Caco-2 (cell line): ENCODE measurements around the gene TLK1. TPM values are rescaled to one million over a fixed set of nuclear protein-coding genes. Genes with fewer than 3 reads are reported as not detected.

Experiments used
- BruUV-seq: library from RNA; stranded (reverse); fragments of 400-500 nt; replicated peaks from 2 replicates; lab custom pipeline; 2021; lab: Mats Ljungman, UMichigan
- CTCF ChIA-PET: fragments of 300-600 bp; sonication (Branson Sonifier 250); formaldehyde crosslinking; loops from one replicate; lab custom pipeline; 2022; ENCODE audit warnings: antibody characterized with exemption; lab: Charles Lee
- POLR2A ChIA-PET: fragments of 300-600 bp; sonication (Branson Sonifier 250); formaldehyde crosslinking; loops from one replicate; lab custom pipeline; 2022; ENCODE audit warnings: antibody characterized with exemption; lab: Charles Lee
- DNase-seq, 2 experiments: peaks; one replicate each; pipeline versions ENCODE4 v3.0.0 to v3.0.0-alpha.2; 2020 to 2022
- H3K27me3 ChIP-seq: replicated peaks from 2 replicates; pipeline ENCODE4 v1.6.0; 2011; ENCODE audit warnings: low read length; ENCODE audit not compliant: control insufficient read depth, insufficient read depth
- H3K36me3 ChIP-seq: 2 replicates; pipeline ENCODE4 v1.5.1; 2011; ENCODE audit warnings: low read length; ENCODE audit not compliant: control insufficient read depth, insufficient read depth
- H3K4me1 ChIP-seq: fragments of 250-450 bp; sonication (Bioruptor Pico); 2 replicates; pipeline ENCODE4 v1.5.1; 2020; ENCODE audit warnings: mild to moderate bottlenecking
- H3K4me3 ChIP-seq: 2 replicates; pipeline ENCODE4 v1.5.1; 2011; ENCODE audit warnings: low read depth, mild to moderate bottlenecking, control low read depth, low read length
- H3K9me3 ChIP-seq: fragments of 250-450 bp; sonication (Bioruptor Pico); 2 replicates; pipeline ENCODE4 v1.5.1; 2020; ENCODE audit warnings: mild to moderate bottlenecking, moderate library complexity
- H3K27ac Mint-ChIP-seq: one replicate; pipeline ENCODE4 v1.8.0; 2022; ENCODE audit warnings: mixed read lengths; ENCODE audit not compliant: unreplicated experiment
- H3K27me3 Mint-ChIP-seq: one replicate; pipeline ENCODE4 v1.8.0; 2022; ENCODE audit warnings: mixed read lengths; ENCODE audit not compliant: insufficient read depth, unreplicated experiment
- H3K36me3 Mint-ChIP-seq: one replicate; pipeline ENCODE4 v1.8.0; 2022; ENCODE audit warnings: mild to moderate bottlenecking, mixed read lengths; ENCODE audit not compliant: insufficient read depth, unreplicated experiment
- H3K4me1 Mint-ChIP-seq: one replicate; pipeline ENCODE4 v1.8.0; 2022; ENCODE audit warnings: low read depth, mixed read lengths; ENCODE audit not compliant: unreplicated experiment
- H3K4me3 Mint-ChIP-seq: one replicate; pipeline ENCODE4 v1.8.0; 2022; ENCODE audit warnings: mild to moderate bottlenecking, moderate library complexity, mixed read lengths; ENCODE audit not compliant: unreplicated experiment
- H3K9me3 Mint-ChIP-seq: one replicate; pipeline ENCODE4 v1.8.0; 2022; ENCODE audit warnings: mixed read lengths; ENCODE audit not compliant: unreplicated experiment
- intact Hi-C: fragments of 100-400 bp; cut with micrococcal nuclease; formaldehyde crosslinking; loops from one replicate; pipeline ENCODE4 v1.10.0; 2022; ENCODE audit not compliant: unreplicated experiment
- total RNA-seq: library from RNA; stranded (reverse); gene quantifications from 2 replicates; pipeline ENCODE4 v1.2.3, GENCODE V29; 2022
- TF ChIP-seq, protein P1 (sequence below), 2 experiments: fragments of 200-600 bp in 1 of 2; IDR thresholded peaks; 1 replicate in 1 of 2; 2 replicates in 1 of 2; pipeline versions ENCODE4 v1.5.1 to v1.8.0; 2011 to 2022; ENCODE audit warnings: antibody characterized with exemption in 1 of 2, control low read depth in 1 of 2, inconsistent platforms in 1 of 2, low read depth in 1 of 2, low read length in 1 of 2, mild to moderate bottlenecking in 1 of 2, moderate library complexity in 1 of 2; ENCODE audit not compliant: insufficient read depth in 1 of 2, severe bottlenecking in 1 of 2, unreplicated experiment in 1 of 2

The TLK1 gene
- total RNA-seq, 1 experiment from 2014 or later, result 85.1 TPM

DNA sequence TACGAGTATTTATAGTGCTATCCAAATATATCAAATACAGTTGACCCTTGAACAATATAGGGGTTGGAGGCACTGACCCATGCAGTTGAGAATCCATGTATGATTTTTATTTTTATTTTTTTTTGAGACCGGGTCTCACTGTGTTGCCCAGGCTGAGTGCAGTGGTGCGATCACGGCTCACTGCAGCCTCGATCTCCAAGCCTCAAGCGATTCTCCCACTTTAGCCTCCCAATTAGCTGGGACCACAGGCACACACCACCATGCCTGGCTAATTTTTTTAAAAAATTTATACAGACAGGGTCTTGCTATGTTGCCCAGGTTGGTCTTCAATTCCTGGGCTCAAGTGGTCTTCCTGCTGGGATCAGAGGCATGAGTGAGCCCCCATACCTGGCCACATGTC, 161.0 kb downstream of the TLK1 start:
- intact Hi-C loops, result no loop called here
- Histone ChIP-seq H3K27me3 (no peaks in the 10 kb centered on the region), H3K4me3 (no peak overlapping the region), H3K9me3 (no peaks in the 10 kb centered on the region), H3K36me3 (no peaks in the 10 kb centered on the region; the same call in 1 of the 2 replicates), H3K4me1 (no peaks in the 10 kb centered on the region)
- H3K4me3 Mint-ChIP-seq, result no peak overlapping the region
- no peaks in the 10 kb centered on the region for H3K4me1 Mint-ChIP-seq
- CTCF ChIA-PET, result no interaction called here
- POLR2A ChIA-PET, result no interaction called here
- no peaks in the 10 kb centered on the region for H3K27me3 Mint-ChIP-seq
- DNase-seq, result no peak
- no TSS peak for BruUV-seq
- H3K9me3 Mint-ChIP-seq, result no peaks in the 10 kb centered on the region
- TF ChIP-seq, protein P1, sequence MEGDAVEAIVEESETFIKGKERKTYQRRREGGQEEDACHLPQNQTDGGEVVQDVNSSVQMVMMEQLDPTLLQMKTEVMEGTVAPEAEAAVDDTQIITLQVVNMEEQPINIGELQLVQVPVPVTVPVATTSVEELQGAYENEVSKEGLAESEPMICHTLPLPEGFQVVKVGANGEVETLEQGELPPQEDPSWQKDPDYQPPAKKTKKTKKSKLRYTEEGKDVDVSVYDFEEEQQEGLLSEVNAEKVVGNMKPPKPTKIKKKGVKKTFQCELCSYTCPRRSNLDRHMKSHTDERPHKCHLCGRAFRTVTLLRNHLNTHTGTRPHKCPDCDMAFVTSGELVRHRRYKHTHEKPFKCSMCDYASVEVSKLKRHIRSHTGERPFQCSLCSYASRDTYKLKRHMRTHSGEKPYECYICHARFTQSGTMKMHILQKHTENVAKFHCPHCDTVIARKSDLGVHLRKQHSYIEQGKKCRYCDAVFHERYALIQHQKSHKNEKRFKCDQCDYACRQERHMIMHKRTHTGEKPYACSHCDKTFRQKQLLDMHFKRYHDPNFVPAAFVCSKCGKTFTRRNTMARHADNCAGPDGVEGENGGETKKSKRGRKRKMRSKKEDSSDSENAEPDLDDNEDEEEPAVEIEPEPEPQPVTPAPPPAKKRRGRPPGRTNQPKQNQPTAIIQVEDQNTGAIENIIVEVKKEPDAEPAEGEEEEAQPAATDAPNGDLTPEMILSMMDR (IDR thresholded peaks at IDR 0.05; ENCODE audit: insufficient read depth in 1 of 2, low read depth in 1 of 2, low read length in 1 of 2, severe bottlenecking in 1 of 2, unreplicated experiment in 1 of 2), result no peak
- no peak overlapping the region for H3K27ac Mint-ChIP-seq
- peaks cover 44% of the 10 kb centered on the region for H3K36me3 Mint-ChIP-seq

DNA sequence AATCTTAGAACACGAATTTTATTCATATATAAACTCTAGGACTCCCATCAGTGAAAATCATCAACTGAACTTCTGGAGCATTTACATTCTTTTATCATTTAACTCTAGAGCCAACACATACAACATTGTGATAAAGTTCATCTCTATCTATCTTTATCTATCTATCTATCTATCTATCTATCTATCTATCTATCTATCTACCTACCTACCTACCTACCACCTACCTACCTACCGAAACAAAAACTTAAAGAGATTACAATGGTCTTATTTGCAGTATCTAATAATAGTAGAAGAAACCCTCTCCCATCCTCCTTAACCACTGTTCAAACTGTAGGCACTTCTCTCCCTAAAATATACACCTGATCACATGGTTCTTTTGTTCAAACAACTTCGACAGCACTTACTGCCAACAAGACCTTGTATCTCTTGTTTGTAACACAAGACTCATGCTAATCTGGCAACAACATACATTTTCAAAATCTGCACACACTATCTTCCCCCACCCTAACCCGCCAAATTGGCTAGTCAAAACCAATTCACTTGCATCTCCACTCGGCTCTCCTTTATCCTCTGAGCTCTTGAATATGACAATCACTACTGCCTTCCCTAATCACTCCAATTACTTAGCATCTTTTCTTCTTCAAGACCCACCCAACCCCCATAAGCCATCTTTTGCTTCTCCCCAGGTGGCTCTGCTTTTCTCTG, 162.6 kb downstream of the TLK1 start:
- Mint-ChIP-seq H3K36me3 (peaks cover 42% of the 10 kb centered on the region), H3K4me3 (no peak overlapping the region), H3K27me3 (no peaks in the 10 kb centered on the region), H3K27ac (no peak overlapping the region), H3K9me3 (no peaks in the 10 kb centered on the region), H3K4me1 (no peaks in the 10 kb centered on the region)
- TF ChIP-seq, protein P1 (IDR thresholded peaks at IDR 0.05; ENCODE audit: insufficient read depth in 1 of 2, low read depth in 1 of 2, low read length in 1 of 2, severe bottlenecking in 1 of 2, unreplicated experiment in 1 of 2), result no peak
- CTCF ChIA-PET, result no interaction called here
- Histone ChIP-seq H3K4me3 (no peak overlapping the region), H3K36me3 (no peaks in the 10 kb centered on the region; the same call in 1 of the 2 replicates), H3K27me3 (no peaks in the 10 kb centered on the region), H3K9me3 (no peaks in the 10 kb centered on the region), H3K4me1 (no peaks in the 10 kb centered on the region)
- DNase-seq, result no peak
- BruUV-seq, result no TSS peak
- intact Hi-C loops, result no loop called here
- POLR2A ChIA-PET, result no interaction called here

DNA sequence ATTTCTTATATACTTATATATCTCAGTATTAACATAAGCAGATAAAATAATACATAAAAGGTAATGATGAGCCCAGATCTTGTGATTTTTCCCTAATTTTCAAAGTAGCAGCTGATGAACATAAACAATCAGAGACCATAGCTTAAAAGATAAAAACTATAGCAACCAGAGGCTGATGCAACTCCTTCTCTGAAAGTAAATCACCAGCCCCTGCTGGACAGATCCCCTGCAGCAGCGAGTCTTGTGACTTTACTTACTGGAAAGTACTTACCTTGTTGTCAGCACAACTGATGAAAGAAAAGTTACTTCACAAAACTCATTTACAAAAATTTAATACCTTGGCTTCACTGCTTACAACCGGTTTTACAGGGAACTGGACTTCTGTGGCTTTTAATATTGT, 164.4 kb downstream of the TLK1 start:
- Mint-ChIP-seq H3K9me3 (no peaks in the 10 kb centered on the region), H3K27me3 (no peaks in the 10 kb centered on the region), H3K27ac (no peak overlapping the region), H3K4me1 (no peaks in the 10 kb centered on the region), H3K4me3 (no peak overlapping the region), H3K36me3 (peaks cover 44% of the 10 kb centered on the region)
- Histone ChIP-seq H3K4me3 (no peak overlapping the region), H3K9me3 (no peaks in the 10 kb centered on the region), H3K36me3 (no peaks in the 10 kb centered on the region; the same call in 1 of the 2 replicates), H3K27me3 (no peaks in the 10 kb centered on the region), H3K4me1 (no peaks in the 10 kb centered on the region)
- intact Hi-C loops, result no loop called here
- no peak for DNase-seq
- BruUV-seq, result no TSS peak
- ChIA-PET POLR2A (no interaction called here), CTCF (no interaction called here)
- TF ChIP-seq, protein P1 (IDR thresholded peaks at IDR 0.05; ENCODE audit: insufficient read depth in 1 of 2, low read depth in 1 of 2, low read length in 1 of 2, severe bottlenecking in 1 of 2, unreplicated experiment in 1 of 2), result no peak
